T1000 (cell line): ENCODE data around the gene MPO.

Experiments
- DNase-seq: peaks from one replicate; lab custom pipeline; 2025; ENCODE audit warnings: mixed read lengths; lab: John Stamatoyannopoulos, UW

Gene MPO

DNA sequence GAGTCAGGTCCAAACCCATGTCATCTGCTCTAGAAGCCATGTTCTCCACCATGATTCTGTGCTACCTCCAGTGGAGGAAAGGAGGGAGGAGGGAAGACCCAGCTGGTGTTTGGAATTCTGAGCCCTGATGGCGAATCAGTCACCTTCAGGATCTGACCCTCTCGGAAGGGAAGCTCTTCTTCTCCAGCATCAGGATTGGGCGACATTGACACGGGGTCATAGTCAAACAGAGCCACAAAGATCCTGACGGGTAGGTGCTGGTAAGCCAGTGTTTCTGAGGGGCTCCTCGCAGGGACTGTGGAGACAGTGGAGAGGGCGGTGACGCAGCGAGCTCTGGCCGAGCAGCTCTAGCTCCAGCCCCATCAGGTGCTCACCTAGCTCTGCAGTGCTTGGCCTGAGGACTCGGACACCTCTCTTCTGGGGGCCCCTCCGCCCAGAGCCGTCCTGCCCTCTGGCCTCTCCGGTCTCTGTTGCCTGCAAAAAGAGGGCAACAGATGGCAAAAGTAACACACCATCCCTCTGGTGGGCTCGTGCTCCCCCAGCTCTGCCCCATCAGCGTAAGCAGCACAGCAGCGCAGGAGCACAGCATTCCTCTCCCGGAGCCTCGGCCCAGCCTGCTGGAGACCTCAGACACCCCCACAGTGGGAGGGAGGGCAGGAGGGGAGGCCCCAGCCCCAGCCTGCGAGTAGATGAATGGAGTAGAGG is 26.9 kb upstream of the MPO start:
- no peak for DNase-seq

DNA sequence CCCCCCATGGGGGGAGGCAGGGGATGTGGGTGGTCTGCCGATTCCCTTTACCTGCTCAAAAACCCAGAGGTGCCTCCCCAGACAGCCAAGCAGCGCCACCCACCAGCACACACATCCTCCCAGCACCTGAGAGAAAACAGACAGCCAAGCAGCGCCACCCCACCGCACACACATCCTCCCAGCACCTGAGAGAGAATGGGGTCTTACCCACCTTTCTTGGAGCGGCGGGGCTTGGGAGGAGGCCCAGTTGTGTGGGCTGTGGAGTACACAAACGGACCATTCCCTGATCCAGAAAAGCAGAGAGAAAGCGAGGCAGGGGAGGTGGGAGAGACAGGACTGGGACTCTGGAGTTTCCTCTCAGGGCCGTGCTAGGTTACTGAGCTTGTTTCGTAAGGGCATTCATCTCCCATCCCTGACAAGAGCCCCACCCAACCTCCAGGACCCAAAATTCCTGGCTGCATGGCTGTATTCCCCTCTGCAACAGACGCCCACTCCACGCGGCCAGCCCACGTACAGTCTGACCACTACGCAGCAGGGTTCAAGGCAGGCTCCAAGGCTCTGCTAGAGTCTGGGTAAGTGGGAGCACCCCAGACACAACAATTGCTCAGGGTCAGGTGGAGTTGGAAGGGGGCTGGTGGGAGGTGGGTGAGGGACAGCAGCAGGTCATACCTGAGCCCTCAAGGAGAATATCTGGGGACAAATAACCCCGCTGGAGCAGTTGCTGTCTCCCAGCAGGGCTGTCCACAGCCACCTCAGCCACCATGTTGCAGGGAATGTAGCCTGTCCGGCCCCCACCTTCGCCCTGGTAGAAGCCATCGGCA is 25.6 kb upstream of the MPO start:
- DNase-seq: no peak

GRCh38 chr17:58305626-58306025 is 24.9 kb upstream of the MPO start:
- no peak for DNase-seq

DNA sequence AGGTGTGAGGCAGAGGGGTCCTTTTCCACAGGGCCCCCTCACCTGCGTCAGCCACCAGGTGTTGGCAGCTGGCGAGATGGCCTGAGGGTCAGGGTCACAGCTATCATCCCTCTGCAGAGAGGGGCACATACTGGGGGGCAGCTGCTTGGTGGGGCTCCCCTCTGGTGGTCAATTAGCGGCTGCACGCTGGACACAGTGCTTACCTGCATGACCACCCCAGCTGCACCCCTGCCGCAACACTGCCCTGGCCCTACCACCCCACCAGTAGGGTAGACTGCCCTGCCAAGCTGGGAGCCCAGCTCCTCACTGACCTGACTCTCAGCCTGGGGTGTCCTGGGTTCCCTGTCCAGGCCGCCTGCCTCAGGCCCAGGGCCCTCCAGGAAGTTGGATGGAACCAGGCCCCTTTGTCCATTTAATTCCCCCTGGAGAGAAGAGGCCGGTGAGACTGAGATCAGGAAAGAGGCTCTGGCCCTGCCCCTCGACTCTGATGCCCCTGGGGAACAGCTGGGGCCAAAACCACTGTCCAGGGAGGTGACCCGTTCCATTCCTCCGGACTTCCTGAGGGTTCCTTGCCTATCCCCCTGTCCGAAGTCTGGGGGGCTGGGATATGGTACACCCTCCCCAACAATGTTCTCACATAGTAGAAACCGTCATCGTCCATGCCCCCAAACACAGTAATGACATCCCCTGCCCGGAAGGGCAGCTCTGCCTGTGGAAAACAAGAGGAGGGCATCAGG is 24.2 kb upstream of the MPO start:
- DNase-seq: peak; percentile 3

GRCh38 chr17:58303971-58304749 is 23.4 kb upstream of the MPO start:
- DNase-seq: no peak

- no peak for DNase-seq
Observed at GRCh38 chr17:58302919-58303585, 22.3 kb upstream of the MPO start.

GRCh38 chr17:58302171-58302918 is 21.6 kb upstream of the MPO start:
- DNase-seq: no peak

DNA sequence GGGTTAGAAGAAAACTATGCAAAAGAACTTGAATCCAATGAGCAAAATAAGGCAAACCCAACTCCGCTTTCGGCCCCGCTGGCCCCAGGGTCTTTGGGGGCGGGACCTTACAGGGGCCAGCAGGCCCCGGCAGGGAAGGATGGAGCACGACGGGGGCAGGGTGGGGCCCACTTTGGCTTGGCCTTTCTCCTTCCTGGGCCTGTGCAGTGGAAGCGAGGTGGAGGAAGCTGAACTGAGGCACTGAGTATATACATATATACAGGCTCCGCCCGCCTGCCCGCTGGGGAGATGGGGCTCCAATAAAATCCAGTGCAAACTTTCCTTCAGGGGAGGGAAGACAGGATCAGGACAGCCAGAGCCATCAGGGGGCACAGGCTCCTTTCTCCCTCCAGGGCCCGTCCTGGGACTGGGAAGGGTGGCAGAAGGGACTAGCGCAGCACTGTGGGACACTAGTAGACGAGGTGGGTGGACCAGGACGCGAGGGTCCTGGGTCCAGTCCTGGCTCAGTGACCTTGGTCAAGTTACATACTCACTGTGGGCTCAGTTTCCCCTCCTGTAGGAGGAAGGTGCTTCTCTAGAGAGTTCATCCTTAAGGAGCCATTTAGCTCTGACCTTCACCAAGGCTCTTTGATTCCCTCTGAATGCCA is 20.9 kb upstream of the MPO start:
- DNase-seq: no peak

GRCh38 chr17:58300336-58300735 is 19.6 kb upstream of the MPO start:
- no peak for DNase-seq

GRCh38 chr17:58294034-58294433 is 13.3 kb upstream of the MPO start:
- no peak for DNase-seq

- no peak for DNase-seq
Observed at GRCh38 chr17:58291246-58291645, 10.5 kb upstream of the MPO start.

- no peak for DNase-seq
Observed at GRCh38 chr17:58289869-58290268, 9.1 kb upstream of the MPO start.

DNA sequence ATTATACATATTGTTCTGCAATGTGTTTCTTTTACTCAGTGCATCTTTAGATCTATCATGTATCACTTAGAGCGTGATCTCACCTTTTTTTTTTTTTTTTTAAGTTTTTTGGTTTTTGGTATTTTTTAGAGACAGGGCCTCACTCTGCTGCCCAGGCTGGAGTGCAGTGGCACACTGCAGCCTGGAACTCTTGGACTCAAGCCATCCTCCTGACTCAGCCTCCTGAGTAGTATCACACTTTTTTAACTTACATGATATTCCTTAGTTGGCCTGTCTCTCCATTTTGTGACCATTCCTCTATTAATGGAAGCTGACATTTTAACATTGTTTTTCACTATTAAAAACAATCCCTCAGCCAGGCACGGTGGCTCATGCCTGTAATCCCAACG is 4.7 kb upstream of the MPO start:
- DNase-seq: no peak

DNA sequence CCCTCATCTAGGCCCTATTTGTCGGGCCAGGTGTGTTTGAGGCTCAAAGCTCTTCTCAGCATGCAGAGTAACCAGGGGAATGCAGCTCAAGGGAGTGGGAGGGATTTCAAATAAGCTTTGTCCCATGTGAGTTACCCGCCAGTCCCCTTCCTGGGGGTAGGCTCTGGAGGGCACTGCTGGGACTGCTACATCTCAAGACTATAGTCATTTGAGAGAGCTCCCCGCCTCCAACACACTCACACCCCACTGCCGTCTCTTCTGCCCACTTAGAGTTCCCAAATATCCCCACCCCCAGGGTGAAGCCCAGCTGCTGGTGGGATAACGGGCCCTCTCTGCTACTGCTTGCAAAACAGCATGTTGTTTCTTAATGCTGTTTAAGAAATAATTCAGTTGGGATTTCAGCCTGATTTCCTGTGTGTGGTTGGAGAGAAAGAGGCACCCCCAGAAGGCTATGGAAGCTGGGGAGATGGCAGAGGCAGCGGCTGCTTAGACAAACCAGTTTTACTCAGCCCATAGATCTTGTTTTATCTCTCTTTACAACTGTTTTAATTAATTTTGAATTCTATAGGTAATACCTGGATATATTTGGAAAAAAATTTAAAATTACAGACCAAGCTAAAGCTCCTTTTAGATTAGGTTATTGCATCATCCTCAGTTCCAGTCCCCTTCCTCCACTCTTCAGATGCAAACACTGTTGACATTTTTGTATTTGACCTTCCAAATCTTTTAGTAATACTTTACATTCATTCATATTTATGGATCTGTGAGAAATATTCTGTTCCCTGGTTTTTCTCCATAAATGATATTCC is 4.1 kb upstream of the MPO start:
- no peak for DNase-seq

DNA sequence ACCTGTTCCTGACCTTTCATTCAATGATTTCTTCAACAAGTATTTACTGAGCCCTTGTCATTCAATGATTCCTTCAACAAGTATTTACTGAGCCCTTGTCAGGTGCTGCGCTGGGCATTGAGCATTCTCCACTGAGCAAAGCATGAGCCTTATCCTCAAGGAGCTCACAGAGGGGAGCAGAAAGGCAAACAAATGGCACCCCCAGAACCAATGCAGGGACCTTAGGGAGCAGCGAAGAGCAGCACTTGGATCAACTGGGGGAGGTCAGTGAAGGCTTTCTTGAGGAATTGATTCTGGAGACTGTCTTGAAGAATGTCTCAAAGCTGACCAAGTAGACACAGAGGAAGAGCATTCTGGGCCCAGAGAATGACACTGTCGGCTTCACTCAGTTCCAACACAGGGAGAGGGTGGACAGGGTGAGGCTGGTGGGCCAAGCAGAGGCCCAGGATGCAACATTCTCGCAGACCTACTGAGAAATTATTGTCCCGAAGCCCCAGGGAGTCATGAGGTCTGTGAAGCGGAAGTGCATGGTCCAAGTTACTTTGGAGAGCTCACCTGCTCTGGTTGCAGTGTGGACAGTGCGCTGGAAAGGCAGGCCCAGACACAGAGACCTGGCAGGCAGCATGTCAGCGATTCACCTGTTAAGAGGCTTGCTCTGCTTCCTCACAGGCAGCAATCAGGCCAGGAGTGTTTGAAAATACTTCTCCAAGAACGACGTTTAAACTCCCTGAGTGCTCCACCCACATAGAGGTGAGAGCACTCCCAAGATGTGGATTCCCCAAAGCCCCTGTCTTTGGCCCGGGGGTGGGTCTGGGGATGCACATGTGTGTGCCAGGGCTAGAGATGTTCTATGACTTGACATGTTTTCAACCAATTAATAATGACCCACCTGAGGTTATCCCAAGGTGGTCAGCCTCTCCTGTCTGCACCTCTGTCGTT is 3.2 kb upstream of the MPO start:
- DNase-seq: no peak

DNA sequence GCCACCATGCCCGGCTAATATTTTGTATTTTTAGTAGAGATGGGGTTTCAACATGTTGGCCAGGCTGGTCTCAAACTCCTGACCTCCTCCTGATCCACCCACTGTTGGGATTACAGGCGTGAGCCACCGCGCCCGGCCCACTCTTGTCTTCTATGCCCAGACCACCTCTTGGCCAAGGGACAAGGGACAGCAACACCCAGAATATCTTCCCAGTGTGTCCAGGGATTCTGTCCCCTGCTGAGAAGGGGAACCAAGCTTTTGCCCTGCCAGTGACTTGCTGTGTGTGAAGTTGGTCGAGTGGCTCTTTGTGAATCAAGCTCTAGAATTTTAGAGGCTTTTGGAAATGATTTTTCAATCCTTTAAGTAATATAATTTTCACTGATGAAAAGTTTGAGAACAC is 1.7 kb upstream of the MPO start:
- no peak for DNase-seq

- no peak for DNase-seq
Observed at GRCh38 chr17:58281511-58282011, 826 bp upstream of the MPO start.
